SK-N-SH treated with all-trans-retinoic acid at 6 μM for 48 hours (cell line): ENCODE results near the gene ZNF692.
"Not testable (repeated sequence)": the region's sequence is repeated elsewhere in the genome, so short reads cannot be mapped to it uniquely, and the experiment has no call there.

Source experiments
- ARNTL ChIP-seq: fragments of 450-650 bp; formaldehyde crosslinking; IDR thresholded peaks from 2 replicates; pipeline ENCODE4 v1.5.0; 2020; ENCODE audit warnings: low read depth, mild to moderate bottlenecking, moderate library complexity, borderline replicate concordance
- SNAI2 ChIP-seq: fragments of 250-450 bp; sonication (Bioruptor Pico); IDR thresholded peaks from 2 replicates; pipeline ENCODE4 v1.5.0; 2020; ENCODE audit warnings: mild to moderate bottlenecking, moderate library complexity
- TOX ChIP-seq: fragments of 250-450 bp; sonication (Bioruptor Pico); IDR thresholded peaks from 2 replicates; pipeline ENCODE4 v1.8.0; 2021; ENCODE audit warnings: mild to moderate bottlenecking, moderate library complexity, borderline replicate concordance
- ZNF565 ChIP-seq: fragments of 450-650 bp; formaldehyde crosslinking; conservative IDR thresholded peaks from 2 replicates; pipeline ENCODE4 v1.5.0; 2020; ENCODE audit warnings: low read depth, mild to moderate bottlenecking, moderate library complexity

GRCh38 chr1:248830718-248831017 lies 28.2 kb downstream of the ZNF692 start:
- TF ChIP-seq ZNF565, SNAI2, TOX, ARNTL (CRISPR knock-in tag): not testable (repeated sequence)
